Dedifferentiated amniotic fluid mesenchymal stem cell (primary cell): ENCODE data around the gene OR52K2.
"Not testable (repeated sequence)": the region's sequence is repeated elsewhere in the genome, so short reads cannot be mapped to it uniquely, and the experiment has no call there.

ENCODE experiments used
- DNase-seq: peaks from one replicate; pipeline ENCODE4 v3.0.0-alpha.2; 2016; ENCODE audit errors: extremely low spot score

The OR52K2 gene

GRCh38 chr11:4448995-4449394, at the start of gene OR52K2:
OR52K2 (plus strand) TSS chr11:4449295; CDS start chr11:4449340, 45 bp downstream.
- no peak for DNase-seq

- not testable (repeated sequence) for DNase-seq
Measured at GRCh38 chr11:4406206-4406605, 42.9 kb upstream of the OR52K2 start.

GRCh38 chr11:4416306-4416705, 32.8 kb upstream of the OR52K2 start:
- no peak for DNase-seq

DNA sequence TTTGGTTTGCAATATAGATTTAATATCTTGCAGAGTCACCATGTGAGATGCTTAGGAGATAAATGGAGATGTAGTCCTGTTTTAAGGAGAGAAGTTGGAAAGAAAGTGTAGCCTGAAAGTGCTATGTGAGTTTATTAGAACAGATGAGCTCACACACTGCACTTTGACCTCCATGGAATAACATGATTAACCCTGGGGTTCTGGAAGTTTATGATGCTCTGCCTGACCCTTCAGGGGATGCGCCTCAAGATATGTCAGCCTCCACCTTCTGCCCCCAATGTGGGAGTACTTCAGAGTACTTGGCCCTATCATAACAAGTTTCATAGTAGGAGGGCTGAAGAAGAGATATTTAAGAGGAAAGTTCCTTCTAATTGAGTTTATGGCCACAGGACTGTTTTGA, 32.3 kb upstream of the OR52K2 start:
- DNase-seq, result no peak

DNA sequence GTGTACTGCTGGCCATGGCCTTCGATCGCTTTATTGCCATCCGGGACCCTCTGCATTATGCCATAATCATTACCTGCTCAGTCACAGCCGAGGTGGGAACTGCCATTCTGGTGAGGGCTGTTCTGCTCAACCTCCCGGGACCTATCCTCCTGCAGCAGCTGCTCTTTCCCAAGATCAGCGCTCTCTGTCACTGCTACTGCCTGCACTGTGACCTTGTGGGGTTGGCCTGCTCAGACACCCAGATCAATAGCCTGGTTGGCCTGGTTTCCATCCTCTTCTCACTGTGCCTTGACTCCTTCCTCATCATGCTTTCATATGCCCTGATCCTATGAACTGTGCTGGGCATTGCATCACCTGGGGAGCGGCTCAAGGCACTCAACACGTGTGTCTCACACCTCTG, 30.7 kb upstream of the OR52K2 start:
- no peak for DNase-seq

- DNase-seq, result no peak
Measured at GRCh38 chr11:4430051-4430450, 19.0 kb upstream of the OR52K2 start.

GRCh38 chr11:4433856-4434255, 15.2 kb upstream of the OR52K2 start:
- DNase-seq, result no peak

- DNase-seq, result no peak
Measured at GRCh38 chr11:4436411-4436810, 12.7 kb upstream of the OR52K2 start.

GRCh38 chr11:4441515-4441914, 7.6 kb upstream of the OR52K2 start:
- DNase-seq, result no peak

DNA sequence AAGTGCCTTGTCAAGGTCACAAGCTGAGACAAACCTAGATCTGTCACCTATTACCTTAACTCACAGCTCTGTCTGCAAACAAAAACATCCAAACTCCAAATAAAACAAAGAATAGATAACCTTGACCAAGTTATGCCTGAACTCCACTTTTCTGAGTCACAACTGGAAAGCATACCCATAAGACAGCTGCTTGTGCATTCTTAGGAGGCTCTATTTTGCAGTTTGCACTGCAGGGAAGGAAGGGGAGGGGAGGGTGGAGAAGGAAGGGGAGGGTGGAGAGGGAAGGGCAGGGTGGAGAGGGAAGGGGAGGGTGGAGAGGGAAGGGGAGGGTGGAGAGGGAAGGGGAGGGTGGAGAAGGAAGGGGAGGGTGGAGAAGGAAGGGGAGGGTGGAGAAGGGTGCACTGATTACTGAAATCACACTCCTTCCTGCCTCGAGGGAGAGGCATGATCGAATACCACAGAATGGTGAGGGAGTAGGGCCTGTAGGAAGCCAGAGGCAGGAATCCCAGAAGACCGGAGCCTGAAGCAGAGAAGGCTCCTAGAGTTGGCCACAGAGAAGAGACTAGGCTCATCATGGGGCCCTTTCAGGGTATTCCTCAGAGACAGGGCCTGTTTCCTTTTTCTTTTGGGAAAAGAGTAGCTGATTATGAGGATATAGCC, 5.7 kb upstream of the OR52K2 start:
- DNase-seq, result no peak

DNA sequence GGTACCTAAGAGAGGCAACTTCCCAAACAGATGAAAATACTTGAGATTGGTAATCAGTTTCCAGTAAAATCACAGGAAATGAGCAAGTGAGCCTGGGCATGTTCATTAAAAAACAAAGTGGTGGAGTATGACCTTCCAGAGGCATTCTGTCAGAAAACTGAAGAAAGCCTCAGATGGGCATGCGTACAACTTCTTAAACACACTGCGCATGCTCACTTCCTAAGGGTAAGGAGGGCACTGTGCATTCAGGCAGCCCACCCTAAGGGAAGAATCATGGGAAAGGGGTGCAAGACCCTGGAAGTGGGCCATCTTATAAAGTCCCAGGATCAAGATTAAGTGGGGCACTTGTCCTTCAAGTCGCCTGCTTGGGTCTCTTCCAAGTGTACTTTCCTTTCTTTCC, 4.0 kb downstream of the OR52K2 start:
- no peak for DNase-seq

GRCh38 chr11:4454021-4454420, 4.9 kb downstream of the OR52K2 start:
- DNase-seq, result no peak

- no peak for DNase-seq
Measured at GRCh38 chr11:4455419-4455818, 6.3 kb downstream of the OR52K2 start.

DNA sequence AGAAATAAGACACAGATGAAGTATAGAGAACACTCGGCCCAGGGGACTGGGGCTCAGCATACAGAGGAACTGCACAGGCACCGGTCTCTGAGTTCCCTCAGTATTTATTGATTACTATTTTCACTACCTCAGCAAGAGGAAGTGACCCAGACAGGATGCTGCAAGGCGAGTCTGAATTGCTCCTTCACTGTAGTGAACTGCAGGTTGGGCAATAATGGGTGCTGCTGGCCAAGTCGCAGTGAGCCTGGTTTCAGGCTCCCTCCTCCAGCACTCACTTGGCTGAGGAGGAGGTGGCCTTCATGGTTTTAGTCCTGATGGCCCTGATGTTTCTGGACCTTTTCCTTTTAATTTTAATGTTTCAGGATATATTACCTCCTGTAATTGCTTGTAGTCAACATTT, 10.4 kb downstream of the OR52K2 start:
- DNase-seq, result no peak

- no peak for DNase-seq
Measured at GRCh38 chr11:4460151-4460550, 11.1 kb downstream of the OR52K2 start.

GRCh38 chr11:4464216-4465159, 15.4 kb downstream of the OR52K2 start:
- no peak for DNase-seq

DNA sequence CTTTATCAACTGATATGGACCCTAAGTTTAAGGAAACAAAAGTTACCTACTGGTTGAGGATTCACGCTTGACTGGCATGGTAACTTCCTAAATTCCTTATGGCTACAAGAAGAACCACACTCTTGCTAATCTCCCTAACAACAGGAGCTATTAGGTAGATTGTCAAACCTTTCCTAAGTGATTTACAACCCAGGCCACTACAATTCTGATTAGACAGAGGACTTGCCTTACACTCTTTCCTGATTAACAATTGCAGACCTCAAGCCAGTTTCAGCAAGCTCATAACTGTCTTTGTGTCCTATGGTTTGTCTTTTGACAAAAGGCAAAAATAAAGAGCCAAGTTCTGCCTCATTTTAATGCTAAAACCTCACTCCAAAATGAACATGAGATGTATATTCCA, 16.3 kb downstream of the OR52K2 start:
- no peak for DNase-seq

DNA sequence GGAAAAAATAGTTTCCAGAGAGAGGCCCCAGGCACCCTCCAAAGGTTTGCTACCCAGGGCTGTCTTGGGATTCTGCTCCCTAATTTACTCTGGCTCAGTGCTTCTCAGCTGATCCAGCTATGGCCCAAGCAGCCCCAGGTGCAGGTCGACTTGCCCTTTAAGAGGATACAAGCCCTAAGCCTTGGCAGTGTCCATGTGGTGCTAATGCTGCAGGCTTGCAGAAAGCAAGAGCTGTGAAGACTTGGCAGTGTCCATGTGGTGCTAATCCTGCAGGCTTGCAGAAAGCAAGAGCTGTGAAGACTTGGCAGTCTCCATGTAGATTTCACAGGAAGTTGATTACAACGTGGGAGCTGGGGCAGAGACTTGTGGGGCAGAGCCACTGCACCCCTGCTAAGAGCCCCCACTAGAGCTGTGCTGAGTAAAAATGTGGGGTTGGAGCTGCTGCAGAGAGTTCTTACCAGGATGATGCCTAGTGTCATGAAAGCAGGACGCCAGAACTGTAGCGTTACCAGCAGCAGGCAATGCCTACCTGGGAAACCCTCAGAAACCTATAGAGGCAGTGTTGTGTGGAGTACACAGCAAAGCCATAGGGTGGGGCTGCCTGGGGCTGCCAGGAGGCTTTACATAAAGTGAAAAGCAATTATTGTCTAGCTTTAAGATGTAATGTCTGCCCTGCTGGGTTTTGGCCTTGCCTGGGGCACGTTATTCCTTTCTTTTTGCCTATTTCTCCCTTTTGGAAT, 17.2 kb downstream of the OR52K2 start:
- no peak for DNase-seq

- no peak for DNase-seq
Measured at GRCh38 chr11:4466871-4467442, 17.9 kb downstream of the OR52K2 start.

- no peak for DNase-seq
Measured at GRCh38 chr11:4467811-4468606, 18.9 kb downstream of the OR52K2 start.

- DNase-seq, result no peak
Measured at GRCh38 chr11:4479644-4480043, 30.5 kb downstream of the OR52K2 start.
